Measurements from ENCODE around the gene CD86. TPM values are rescaled to one million over a fixed set of nuclear protein-coding genes. Genes with fewer than 3 reads are reported as not detected.
A peak's percentile ranks its signal among the peaks of the same experiment; 100 is the strongest.

CD86 gene
- polyA plus RNA-seq, 3 donors = 75.7 to 321 (median 273) TPM

GRCh38 chr3:122030381-122031122, 24.6 kb upstream of the CD86 start:
- H3K9ac ChIP-seq (ENCODE audit: insufficient read depth, low read length, poor library complexity, severe bottlenecking) = no peak overlapping the region
- H3K27me3 Mint-ChIP-seq (ENCODE audit: low read depth in 3 of 3) = no peaks in the 10 kb centered on the region

GRCh38 chr3:122031123-122031468, 24.1 kb upstream of the CD86 start:
- Histone ChIP-seq H3K4me2 (replicated peaks; ENCODE audit: extremely low read depth, low read length, poor library complexity, severe bottlenecking) (no peak overlapping the region), H4K20me1 (ENCODE audit: insufficient read depth, low read length) (no peaks in the 10 kb centered on the region), H3K4me3 (replicated peaks in 1 of 3; ENCODE audit: low read depth in 2 of 3, low read length in 3 of 3) (no peak overlapping the region), H3K27me3 (ENCODE audit: control insufficient read depth in 2 of 2, insufficient read depth in 2 of 2, low read length in 2 of 2) (no peaks in the 10 kb centered on the region), H3K36me3 (replicated peaks in 1 of 2; ENCODE audit: control insufficient read depth in 1 of 2, insufficient read depth in 2 of 2, low read length in 2 of 2) (no peaks in the 10 kb centered on the region), H3K9me3 (replicated peaks in 1 of 2; ENCODE audit: control insufficient read depth in 1 of 2, insufficient read depth in 1 of 2, low read length in 2 of 2) (peaks cover 6 to 14% of the 10 kb centered on the region in 2 donors), H3K79me2 (ENCODE audit: insufficient read depth, low read length) (no peaks in the 10 kb centered on the region), H3K4me1 (ENCODE audit: control insufficient read depth in 1 of 2, insufficient read depth in 2 of 2, low read length in 2 of 2) (peaks cover 4 to 7% of the 10 kb centered on the region in 2 donors), H3K9ac (ENCODE audit: insufficient read depth, low read length, poor library complexity, severe bottlenecking) (no peak overlapping the region), H2AFZ (ENCODE audit: insufficient read depth, low read depth, low read length, poor library complexity, severe bottlenecking) (peak overlapping the region; percentile 68), H3K27ac (ENCODE audit: low read depth in 1 of 2, low read length in 2 of 2) (peak overlapping the region in 1 of 2 donors; percentile 33)
- intact Hi-C loops (cut with micrococcal nuclease) = no loop called here
- H3K27ac Mint-ChIP-seq = peak overlapping the region in 1 of 7 donors; percentile 76
- DNase-seq = no peak
- H3K36me3 Mint-ChIP-seq = peaks cover 0 to 3% of the 10 kb centered on the region in 2 donors
- H3K4me1 Mint-ChIP-seq = peaks cover 11% of the 10 kb centered on the region
- no CpG with 5 or more reads among the region's 1 CpG for WGBS (ENCODE audit: insufficient coverage)
- no peak for TF ChIP-seq CTCF (IDR thresholded peaks at IDR 0.05)
- H3K27me3 Mint-ChIP-seq (ENCODE audit: low read depth in 3 of 3) = no peaks in the 10 kb centered on the region
- H3K4me3 Mint-ChIP-seq = no peak overlapping the region
- peaks cover 14 to 26% (median 17%) of the 10 kb centered on the region in 7 donors for H3K9me3 Mint-ChIP-seq

More at GRCh38 chr3:122030381-122031122, 24.6 kb upstream of the CD86 start:
- Histone ChIP-seq H3K27ac (ENCODE audit: low read depth in 1 of 2, low read length in 2 of 2) (peak overlapping the region in 1 of 2 donors; percentile 33), H3K4me1 (ENCODE audit: control insufficient read depth in 1 of 2, insufficient read depth in 2 of 2, low read length in 2 of 2) (peaks cover 4 to 7% of the 10 kb centered on the region in 2 donors), H3K9me3 (replicated peaks in 1 of 2; ENCODE audit: control insufficient read depth in 1 of 2, insufficient read depth in 1 of 2, low read length in 2 of 2) (peaks cover 5 to 9% of the 10 kb centered on the region in 2 donors), H2AFZ (ENCODE audit: insufficient read depth, low read depth, low read length, poor library complexity, severe bottlenecking) (peak overlapping the region; percentile 68), H4K20me1 (ENCODE audit: insufficient read depth, low read length) (no peaks in the 10 kb centered on the region), H3K79me2 (ENCODE audit: insufficient read depth, low read length) (no peaks in the 10 kb centered on the region), H3K27me3 (ENCODE audit: control insufficient read depth in 2 of 2, insufficient read depth in 2 of 2, low read length in 2 of 2) (no peaks in the 10 kb centered on the region), H3K36me3 (replicated peaks in 1 of 2; ENCODE audit: control insufficient read depth in 1 of 2, insufficient read depth in 2 of 2, low read length in 2 of 2) (no peaks in the 10 kb centered on the region), H3K4me3 (replicated peaks in 1 of 3; ENCODE audit: low read depth in 2 of 3, low read length in 3 of 3) (no peak overlapping the region), H3K4me2 (replicated peaks; ENCODE audit: extremely low read depth, low read length, poor library complexity, severe bottlenecking) (no peak overlapping the region)
- Mint-ChIP-seq H3K9me3 (peaks cover 9 to 21% (median 12%) of the 10 kb centered on the region in 7 donors), H3K27ac (peak overlapping the region in 4 of 7 donors; percentile 36 to 76 (median 58)), H3K4me1 (peaks cover 11% of the 10 kb centered on the region), H3K4me3 (peak overlapping the region in 1 of 2 donors; percentile 8), H3K36me3 (peaks cover 0 to 2% of the 10 kb centered on the region in 2 donors)
- intact Hi-C loops (cut with micrococcal nuclease) = no loop called here
- TF ChIP-seq CTCF (IDR thresholded peaks at IDR 0.05) = no peak
- WGBS (ENCODE audit: insufficient coverage) = no CpG with 5 or more reads among the region's 3 CpGs
- DNase-seq = peak in 2 of 3 donors; percentile 11 to 20

Data from CD14-positive monocyte (primary cell).